ENCODE results near the gene MSL3B.
"Not testable (repeated sequence)": the region's sequence is repeated elsewhere in the genome, so short reads cannot be mapped to it uniquely, and the experiment has no call there.

Gene MSL3B

DNA sequence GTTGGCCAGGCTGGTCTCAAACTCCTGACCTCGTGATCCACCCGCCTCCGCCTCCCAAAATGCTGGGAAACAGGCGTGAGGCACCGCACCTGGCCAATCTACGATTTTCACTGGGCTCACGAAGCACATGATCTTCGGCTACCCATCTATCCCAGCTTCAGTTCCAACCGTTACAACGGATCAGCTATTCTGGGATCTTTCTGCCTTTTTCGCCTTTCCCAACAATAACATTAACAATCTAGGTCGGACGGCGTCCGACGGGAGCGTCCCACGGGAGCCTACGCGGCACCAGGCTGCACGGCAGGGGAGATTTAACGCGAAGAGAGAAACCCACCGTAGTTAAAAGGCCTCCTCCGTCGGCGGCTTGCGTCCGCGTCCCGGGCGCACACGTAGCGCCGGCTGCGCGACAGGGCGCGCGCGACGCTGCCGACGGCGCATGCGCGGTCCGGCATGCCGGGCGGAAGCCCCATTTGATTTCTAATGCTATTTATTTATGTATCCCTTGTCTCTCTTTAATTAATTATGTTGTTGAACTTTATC lies at the start of gene MSL3B:
MSL3B (minus strand) TSS at position 394 of the 540 bp plus-strand sequence.
- DNase-seq (ENCODE audit: low read depth in 2 of 2), result peak; percentile 15 to 56

- DNase-seq (ENCODE audit: low read depth in 2 of 2), result no peak
Measured at GRCh38 chr2:233917116-233917515, 48.9 kb upstream of the MSL3B start, which contains the start of gene TRPM8. Gene TRPM8 (plus strand): TSS chr2:233917373. CDS start chr2:233926538, 9,165 bp downstream.

DNA sequence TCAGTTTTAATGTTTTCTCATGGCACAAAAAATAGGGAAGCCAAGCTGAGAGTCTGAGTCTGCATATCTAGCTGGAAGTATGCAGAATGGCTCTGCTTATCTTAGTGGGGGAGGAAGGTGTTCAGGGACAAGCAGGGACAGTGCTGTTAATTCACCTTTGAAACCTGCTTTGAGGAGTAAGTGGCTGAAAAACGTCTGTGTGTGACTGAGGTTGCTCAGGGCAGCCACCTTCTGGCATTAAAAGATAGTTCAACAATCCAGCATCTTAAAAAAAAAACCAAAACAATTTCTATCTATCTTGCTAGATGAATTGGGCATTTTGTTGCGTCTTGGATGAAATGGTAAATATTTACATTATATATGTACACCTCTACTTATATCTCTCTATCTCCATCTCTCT lies 46.9 kb upstream of the MSL3B start:
- DNase-seq (ENCODE audit: low read depth in 2 of 2), result no peak

GRCh38 chr2:233912691-233913423 lies 44.7 kb upstream of the MSL3B start:
- DNase-seq (ENCODE audit: low read depth in 2 of 2), result peak in 1 of 2 donors; percentile 44

DNA sequence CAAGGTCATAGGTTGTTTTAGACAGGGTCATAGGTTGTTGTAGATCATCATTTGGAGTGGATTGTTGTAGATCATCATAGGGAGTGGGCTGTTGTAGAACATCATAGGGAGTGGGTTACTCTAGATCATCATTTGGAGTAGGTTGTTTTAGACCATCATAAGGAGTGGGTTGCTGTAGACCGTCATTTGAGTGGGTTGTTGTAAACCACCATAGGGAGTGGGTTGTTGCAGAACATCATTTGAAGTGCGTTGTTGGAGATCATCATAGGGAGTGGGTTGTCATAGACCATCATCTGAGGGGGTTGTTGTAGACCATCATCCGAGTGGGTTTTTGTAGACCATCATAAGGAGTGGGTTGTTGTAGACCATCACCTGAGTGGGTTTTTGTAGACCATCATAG lies 39.4 kb upstream of the MSL3B start:
- DNase-seq (ENCODE audit: low read depth in 2 of 2), result no peak

- DNase-seq (ENCODE audit: low read depth in 2 of 2), result no peak
Measured at GRCh38 chr2:233905945-233906344, 37.8 kb upstream of the MSL3B start.

GRCh38 chr2:233901884-233902283 lies 33.7 kb upstream of the MSL3B start:
- DNase-seq (ENCODE audit: low read depth in 2 of 2), result no peak

DNA sequence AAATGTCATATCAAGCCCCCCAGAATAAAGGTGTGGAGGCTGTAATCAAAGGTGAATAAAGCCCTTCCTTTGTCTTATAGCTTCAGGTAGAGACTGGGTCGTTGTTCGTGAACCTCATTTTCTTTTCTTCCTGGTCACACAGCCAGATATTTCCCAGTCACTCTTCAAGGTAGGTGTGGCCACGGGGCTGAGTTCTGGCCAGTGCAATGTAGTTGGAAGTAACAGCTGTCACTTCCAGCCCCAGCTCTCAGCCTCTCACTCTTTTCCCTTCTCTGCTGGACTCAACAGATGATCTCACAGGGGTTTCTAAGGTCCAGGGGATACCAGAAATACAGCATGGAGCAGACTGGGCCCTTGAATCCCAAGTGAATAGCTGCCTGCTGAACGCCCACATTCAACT lies 33.2 kb upstream of the MSL3B start:
- no peak for DNase-seq (ENCODE audit: low read depth in 2 of 2)

DNA sequence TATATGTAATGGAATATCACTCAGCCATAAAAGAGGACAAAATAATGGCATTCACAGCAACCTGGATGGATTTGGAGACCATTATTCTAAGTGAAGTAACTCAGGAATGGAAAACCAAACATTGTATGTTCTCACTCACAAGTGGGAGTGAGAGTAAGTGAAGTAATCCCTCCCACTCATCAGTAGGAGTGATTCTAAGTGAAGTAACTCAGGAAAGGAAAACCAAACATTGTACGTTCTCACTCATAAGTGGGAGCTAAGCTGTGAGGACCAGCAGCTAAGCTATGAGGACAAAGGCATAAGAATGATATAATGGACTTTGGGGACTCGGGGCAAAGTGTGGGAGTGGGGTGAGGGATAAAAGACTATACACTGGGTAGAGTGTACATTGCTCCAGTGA lies 28.1 kb upstream of the MSL3B start:
- DNase-seq (ENCODE audit: low read depth in 2 of 2), result not testable (repeated sequence)

DNA sequence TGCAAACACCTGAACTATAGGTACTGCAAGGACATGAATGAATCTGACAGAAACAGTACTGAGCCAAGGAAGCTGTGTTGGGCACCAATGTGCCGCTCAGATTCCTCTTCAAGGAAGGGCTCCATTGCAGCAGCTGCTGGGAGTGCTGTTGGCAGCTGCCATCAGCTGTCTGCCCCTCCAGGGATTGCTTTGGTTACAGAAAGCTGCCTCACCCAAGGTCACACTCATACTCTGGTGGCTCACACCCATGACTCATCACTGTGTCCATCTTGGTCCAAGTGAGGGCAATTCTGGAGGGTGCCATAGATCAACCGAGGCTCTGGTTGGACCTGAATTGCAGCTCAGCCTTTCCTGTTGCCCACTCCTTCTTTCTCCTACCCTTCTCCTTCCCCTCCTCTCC lies 24.6 kb upstream of the MSL3B start:
- DNase-seq (ENCODE audit: low read depth in 2 of 2), result no peak

- DNase-seq (ENCODE audit: low read depth in 2 of 2), result no peak
Measured at GRCh38 chr2:233882353-233882752, 14.2 kb upstream of the MSL3B start.

GRCh38 chr2:233872125-233872524 lies 3.9 kb upstream of the MSL3B start:
- DNase-seq (ENCODE audit: low read depth in 2 of 2), result not testable (repeated sequence)

DNA sequence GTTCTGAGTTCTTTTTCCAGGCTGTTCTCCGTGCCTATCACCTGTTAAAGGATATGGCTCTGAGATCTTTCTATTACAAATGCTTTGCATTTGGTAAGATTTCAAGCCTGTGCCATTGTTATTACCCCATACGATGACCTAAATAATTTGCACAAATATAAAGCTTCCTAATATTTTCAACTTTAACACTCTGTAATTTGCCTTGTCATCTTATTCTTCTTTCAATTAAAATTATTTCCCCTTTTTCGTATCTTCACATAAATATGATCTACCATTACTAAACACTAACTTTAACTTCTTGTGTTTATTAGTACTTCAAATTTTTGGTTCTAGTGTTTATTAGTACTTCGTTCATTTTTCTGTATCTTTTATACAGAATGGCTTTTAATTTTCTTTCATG lies 3.2 kb upstream of the MSL3B start:
- DNase-seq (ENCODE audit: low read depth in 2 of 2), result no peak

GRCh38 chr2:233866479-233866878 lies 1.7 kb downstream of the MSL3B start:
- DNase-seq (ENCODE audit: low read depth in 2 of 2), result no peak

- no peak for DNase-seq (ENCODE audit: low read depth in 2 of 2)
Measured at GRCh38 chr2:233865838-233866237, 2.3 kb downstream of the MSL3B start.

DNA sequence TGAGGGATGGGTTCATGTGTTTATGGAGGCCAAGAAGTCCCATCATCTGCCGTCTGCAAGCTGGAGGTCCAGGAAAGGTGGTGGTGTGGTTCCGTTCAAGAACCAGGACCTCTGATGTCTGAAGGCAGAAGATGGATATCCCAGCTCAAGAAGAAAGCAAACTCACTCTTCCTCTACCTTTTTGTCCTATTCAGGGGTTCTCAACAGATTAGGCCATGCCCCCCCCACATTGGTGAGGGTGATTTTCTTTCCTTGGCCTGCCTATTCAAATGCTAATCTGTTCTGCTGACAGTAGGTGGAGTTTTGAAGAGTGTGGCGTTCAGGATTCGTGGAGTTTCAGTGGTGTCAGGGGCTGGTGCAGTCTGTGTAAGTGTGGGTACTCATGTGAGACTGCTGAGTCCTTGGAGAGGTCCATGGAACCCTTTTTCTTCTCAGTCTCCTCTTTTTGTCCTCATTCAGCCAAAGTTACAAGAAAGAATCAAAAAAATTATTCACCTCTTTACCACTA lies 5.9 kb downstream of the MSL3B start:
- DNase-seq (ENCODE audit: low read depth in 2 of 2), result no peak

GRCh38 chr2:233858331-233858730 lies 9.9 kb downstream of the MSL3B start:
- DNase-seq (ENCODE audit: low read depth in 2 of 2), result no peak

DNA sequence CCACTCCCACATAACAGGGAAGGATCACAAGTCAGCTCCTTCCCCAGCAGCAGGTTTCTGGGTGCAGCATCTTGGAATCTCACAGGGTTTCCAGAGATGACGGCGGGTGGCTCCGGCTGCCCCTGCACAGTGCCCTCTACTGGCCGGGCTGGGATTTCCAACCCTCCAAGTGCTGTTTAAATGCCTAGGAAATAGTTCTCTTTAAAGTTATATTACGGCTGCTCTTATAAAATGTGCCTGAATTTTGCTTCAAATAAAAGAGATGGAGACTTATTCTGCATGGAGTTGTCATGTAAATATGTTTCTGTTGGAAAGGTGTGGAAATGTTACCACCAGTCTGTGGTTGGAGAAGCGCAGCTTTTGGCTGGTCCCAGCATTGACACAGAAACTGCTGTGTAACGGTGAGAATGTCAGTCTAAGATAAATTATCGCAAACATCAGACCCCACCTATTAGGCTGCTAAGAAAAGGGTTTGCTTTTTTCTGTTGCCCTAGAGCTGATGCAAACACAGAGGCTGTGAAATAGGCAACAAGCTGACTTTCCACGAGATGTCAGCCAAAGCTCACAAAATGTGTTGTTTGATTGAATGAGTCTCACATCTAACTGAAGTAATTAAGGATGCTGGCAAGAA lies 10.6 kb downstream of the MSL3B start:
- peak in 1 of 2 donors; percentile 29 for DNase-seq (ENCODE audit: low read depth in 2 of 2)

DNA sequence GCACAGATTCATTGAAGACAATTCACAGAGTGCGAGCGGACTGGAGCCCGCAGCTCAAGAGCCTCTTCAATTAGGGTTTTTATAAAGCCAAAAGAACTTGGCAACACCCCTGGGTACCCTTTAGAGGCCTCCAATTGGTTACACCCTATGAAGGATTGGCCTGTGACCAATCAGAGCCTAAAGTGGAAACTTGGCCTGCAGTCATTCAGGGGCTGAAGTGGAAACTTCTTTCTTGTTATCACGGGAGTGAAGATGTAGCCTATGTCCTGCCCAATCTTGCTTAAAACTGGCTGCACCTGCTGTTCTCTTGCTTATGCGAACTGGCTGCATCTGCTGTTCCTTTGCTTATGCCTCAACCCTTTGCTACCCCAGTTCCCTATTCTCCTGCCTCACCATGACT lies 12.0 kb downstream of the MSL3B start:
- DNase-seq (ENCODE audit: low read depth in 2 of 2), result no peak

- no peak for DNase-seq (ENCODE audit: low read depth in 2 of 2)
Measured at GRCh38 chr2:233855345-233855744, 12.8 kb downstream of the MSL3B start.

DNA sequence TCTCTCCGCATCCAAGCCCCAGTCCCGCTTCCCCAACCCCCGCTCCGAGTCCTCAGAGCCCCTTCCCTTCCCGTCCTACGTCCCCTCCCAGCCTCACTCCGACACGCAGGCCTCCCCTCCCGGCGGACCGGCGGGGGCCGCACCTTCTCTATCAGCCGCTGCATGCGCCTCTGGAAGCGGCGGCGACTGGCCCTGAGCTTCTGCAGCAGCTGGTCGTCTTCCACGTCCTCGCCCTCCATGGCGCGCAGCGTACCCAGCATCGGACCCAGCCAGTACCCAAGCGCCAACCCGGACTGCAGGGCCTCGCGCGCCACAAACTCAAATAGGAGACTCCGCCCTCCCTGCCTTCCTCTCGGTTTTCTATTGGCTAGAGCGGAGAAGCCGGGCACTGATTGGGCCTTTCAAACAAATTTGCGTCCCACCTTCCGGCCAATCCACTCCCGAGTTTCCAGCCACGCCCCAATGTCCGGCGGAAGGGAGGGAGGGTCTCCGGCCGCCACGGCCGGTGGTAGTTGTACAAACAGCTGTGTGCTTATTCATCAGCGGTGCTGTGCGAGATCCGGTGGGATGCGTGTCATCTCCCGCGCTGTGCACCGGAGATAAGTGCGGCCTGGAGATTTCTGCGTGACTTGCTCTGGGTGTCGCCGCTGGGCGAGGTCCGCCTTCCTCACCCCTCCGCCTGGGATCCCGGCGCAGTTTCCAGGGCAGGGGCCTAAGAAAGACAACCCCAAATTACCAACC lies 13.8 kb downstream of the MSL3B start, which contains the start of gene HJURP:
HJURP (minus strand) TSS at position 295 of the 741 bp plus-strand sequence; CDS start at position 260, 35 bp downstream.
- DNase-seq (ENCODE audit: low read depth in 2 of 2), result peak; percentile 91 to 97

DNA sequence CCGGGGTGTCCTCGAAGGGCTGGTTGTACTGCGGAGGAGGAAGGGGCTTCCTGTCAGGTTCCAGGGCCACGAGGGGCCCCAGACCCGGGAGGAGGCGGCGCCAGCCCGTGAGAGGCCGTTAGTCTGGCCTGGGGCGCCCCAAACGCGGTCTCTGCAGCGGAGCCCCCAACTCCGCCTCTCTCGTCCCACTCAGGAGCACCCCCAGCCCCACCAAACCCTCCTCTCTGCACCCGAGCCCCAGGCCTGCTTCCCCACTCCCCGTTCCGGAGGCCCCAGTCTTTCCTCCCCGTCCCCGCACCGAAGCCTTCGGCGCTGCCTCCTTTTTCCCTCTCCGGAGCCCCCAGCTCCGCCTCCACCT lies 14.3 kb downstream of the MSL3B start:
- no peak for DNase-seq (ENCODE audit: low read depth in 2 of 2)

Measured in dermis microvascular lymphatic vessel endothelial cell (primary cell).